Gastrocnemius medialis (tissue), 4 donors: ENCODE results near the gene CDKL5. TPM values are rescaled to one million over a fixed set of nuclear protein-coding genes. Genes with fewer than 3 reads are reported as not detected.

Experiments
- ATAC-seq, 2 donors: fragments of 150-250 bp; one replicate each; pipeline ENCODE4 v1.9.1; 2016
- DNase-seq, 2 donors: peaks; one replicate each; pipeline ENCODE4 v3.0.0-alpha.2; 2019
- H3K27ac ChIP-seq, 4 donors: fragments of 200-600 bp; sonication (generic); 1 replicate in 1 of 4; 2 replicates in 3 of 4; pipeline ENCODE4 v1.5.1; 2016 to 2018; ENCODE audit warnings: mild to moderate bottlenecking in 2 of 4, moderate library complexity in 1 of 4
- H3K27me3 ChIP-seq, 3 donors: fragments of 200-600 bp; sonication (generic) in 2 of 3; 1 replicate in 1 of 3; 2 replicates in 2 of 3; pipeline versions ENCODE4 v1.5.1 to v1.6.0; 2016 to 2019; ENCODE audit warnings: mild to moderate bottlenecking in 1 of 3, moderate library complexity in 1 of 3
- H3K36me3 ChIP-seq, 2 donors: fragments of 200-600 bp; sonication (generic) in 1 of 2; one replicate each; pipeline ENCODE4 v1.5.1; 2017 to 2018
- H3K4me1 ChIP-seq, 2 donors: fragments of 200-600 bp; sonication (generic) in 1 of 2; one replicate each; pipeline ENCODE4 v1.5.1; 2016 to 2017; ENCODE audit warnings: mild to moderate bottlenecking in 2 of 2
- H3K4me3 ChIP-seq, 4 donors: fragments of 200-600 bp; sonication (generic) in 3 of 4; 1 replicate in 1 of 4; 2 replicates in 3 of 4; pipeline ENCODE4 v1.5.1; 2016 to 2019; ENCODE audit warnings: mild to moderate bottlenecking in 2 of 4
- H3K9me3 ChIP-seq, 3 donors: fragments of 200-600 bp; sonication (generic) in 2 of 3; 1 replicate in 1 of 3; 2 replicates in 2 of 3; pipeline ENCODE4 v1.5.1; 2016 to 2019
- POLR2A ChIP-seq, 2 donors: fragments of 450-650 bp; IDR thresholded peaks; one replicate each; pipeline ENCODE4 v1.6.1; 2017; ENCODE audit warnings: antibody characterized with exemption in 2 of 2, mild to moderate bottlenecking in 2 of 2, moderate library complexity in 2 of 2
- in situ Hi-C, 4 donors: fragments of 200-750 bp; cut with MboI; loops; one replicate each; pipeline versions ENCODE4 v1.15.0 to v1.8.0; 2017; ENCODE audit warnings: low sequenced_read_pairs in 4 of 4
- intact Hi-C: fragments of 100-400 bp; cut with DNase I; formaldehyde crosslinking; loops from one replicate; pipeline ENCODE4 v1.15.1; 2023; ENCODE audit warnings: low total_unique reads
- total RNA-seq, 4 donors: library from RNA; depleted of rRNA; stranded (reverse); fragments of >200 nt; gene quantifications; one replicate each; pipeline versions ENCODE4 v1.1.0 to v1.2.3, GENCODE V29; 2016
- TF ChIP-seq, protein P1 (sequence below), 5 experiments: fragments of 450-650 bp in 3 of 5; fragments of 200-600 bp in 2 of 5; sonication (generic) in 2 of 5; IDR thresholded peaks in 4 of 5; conservative IDR thresholded peaks in 1 of 5; 1 replicate in 4 of 5; 2 replicates in 1 of 5; pipeline ENCODE4 v1.5.1; 2016 to 2019; ENCODE audit warnings: antibody characterized with exemption in 5 of 5, mild to moderate bottlenecking in 3 of 5, moderate library complexity in 3 of 5

CDKL5 gene
- total RNA-seq, 4 donors from 2014 or later: 1.5 to 3.0 (median 2.8) TPM

DNA sequence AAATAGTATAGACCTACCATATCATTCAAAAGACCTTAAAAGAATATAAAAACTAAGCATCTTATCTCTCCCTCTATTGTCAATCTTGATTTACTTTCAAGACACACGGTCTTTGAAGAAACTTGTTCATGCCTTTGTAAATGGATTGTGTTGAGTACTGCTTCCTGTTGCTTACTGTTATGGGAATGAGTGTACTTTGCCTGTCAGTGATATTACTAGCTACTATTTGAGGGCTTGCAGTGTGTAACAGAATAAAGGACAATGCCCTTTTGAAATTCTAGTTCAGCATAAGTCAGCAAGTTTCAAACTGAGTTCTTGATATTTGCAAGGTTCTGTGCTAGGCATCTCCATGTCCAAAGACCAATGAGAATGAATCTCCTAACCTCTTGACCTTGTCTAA lies 36.0 kb downstream of the CDKL5 start:
- no peak overlapping the region for H3K4me3 ChIP-seq
- peaks cover 0 to 6% of the 10 kb centered on the region in 2 donors for H3K4me1 ChIP-seq
- intact Hi-C loops (no loop called here), in situ Hi-C loops (no loop called here)
- no peak for DNase-seq
- no peak for ATAC-seq
- no peaks in the 10 kb centered on the region for H3K36me3 ChIP-seq
- H3K27me3 ChIP-seq: no peaks in the 10 kb centered on the region
- no peaks in the 10 kb centered on the region for H3K9me3 ChIP-seq
- TF ChIP-seq, protein P1, sequence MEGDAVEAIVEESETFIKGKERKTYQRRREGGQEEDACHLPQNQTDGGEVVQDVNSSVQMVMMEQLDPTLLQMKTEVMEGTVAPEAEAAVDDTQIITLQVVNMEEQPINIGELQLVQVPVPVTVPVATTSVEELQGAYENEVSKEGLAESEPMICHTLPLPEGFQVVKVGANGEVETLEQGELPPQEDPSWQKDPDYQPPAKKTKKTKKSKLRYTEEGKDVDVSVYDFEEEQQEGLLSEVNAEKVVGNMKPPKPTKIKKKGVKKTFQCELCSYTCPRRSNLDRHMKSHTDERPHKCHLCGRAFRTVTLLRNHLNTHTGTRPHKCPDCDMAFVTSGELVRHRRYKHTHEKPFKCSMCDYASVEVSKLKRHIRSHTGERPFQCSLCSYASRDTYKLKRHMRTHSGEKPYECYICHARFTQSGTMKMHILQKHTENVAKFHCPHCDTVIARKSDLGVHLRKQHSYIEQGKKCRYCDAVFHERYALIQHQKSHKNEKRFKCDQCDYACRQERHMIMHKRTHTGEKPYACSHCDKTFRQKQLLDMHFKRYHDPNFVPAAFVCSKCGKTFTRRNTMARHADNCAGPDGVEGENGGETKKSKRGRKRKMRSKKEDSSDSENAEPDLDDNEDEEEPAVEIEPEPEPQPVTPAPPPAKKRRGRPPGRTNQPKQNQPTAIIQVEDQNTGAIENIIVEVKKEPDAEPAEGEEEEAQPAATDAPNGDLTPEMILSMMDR (IDR thresholded peaks at IDR 0.05 in 4 of 5, conservative IDR thresholded peaks at IDR 0.05 in 1 of 5): no peak
- no peak for TF ChIP-seq POLR2A (IDR thresholded peaks at IDR 0.05)
- no peak overlapping the region for H3K27ac ChIP-seq

- H3K27ac ChIP-seq: no peak overlapping the region
- no peak overlapping the region for H3K4me3 ChIP-seq
- no peaks in the 10 kb centered on the region for H3K27me3 ChIP-seq
- TF ChIP-seq POLR2A (IDR thresholded peaks at IDR 0.05): no peak
- TF ChIP-seq, protein P1 (IDR thresholded peaks at IDR 0.05 in 4 of 5, conservative IDR thresholded peaks at IDR 0.05 in 1 of 5): no peak
- DNase-seq (no peak), ATAC-seq (no peak)
- no peaks in the 10 kb centered on the region for H3K9me3 ChIP-seq
- intact Hi-C loops (no loop called here), in situ Hi-C loops (no loop called here)
- H3K4me1 ChIP-seq: peaks cover 0 to 6% of the 10 kb centered on the region in 2 donors
- no peaks in the 10 kb centered on the region for H3K36me3 ChIP-seq
These were observed 39.1 kb downstream of the CDKL5 start for GRCh38 chrX:18464499-18464898.

- Histone ChIP-seq H3K27ac (no peak overlapping the region), H3K4me3 (no peak overlapping the region), H3K36me3 (no peaks in the 10 kb centered on the region), H3K27me3 (no peaks in the 10 kb centered on the region), H3K4me1 (peaks cover 0 to 6% of the 10 kb centered on the region in 2 donors), H3K9me3 (no peaks in the 10 kb centered on the region)
- intact Hi-C loops (no loop called here), in situ Hi-C loops (no loop called here)
- no peak for ATAC-seq
- DNase-seq: no peak
- TF ChIP-seq POLR2A (IDR thresholded peaks at IDR 0.05): no peak
- TF ChIP-seq, protein P1 (IDR thresholded peaks at IDR 0.05 in 4 of 5, conservative IDR thresholded peaks at IDR 0.05 in 1 of 5): no peak
These were observed 39.6 kb downstream of the CDKL5 start for GRCh38 chrX:18465051-18465450.

DNA sequence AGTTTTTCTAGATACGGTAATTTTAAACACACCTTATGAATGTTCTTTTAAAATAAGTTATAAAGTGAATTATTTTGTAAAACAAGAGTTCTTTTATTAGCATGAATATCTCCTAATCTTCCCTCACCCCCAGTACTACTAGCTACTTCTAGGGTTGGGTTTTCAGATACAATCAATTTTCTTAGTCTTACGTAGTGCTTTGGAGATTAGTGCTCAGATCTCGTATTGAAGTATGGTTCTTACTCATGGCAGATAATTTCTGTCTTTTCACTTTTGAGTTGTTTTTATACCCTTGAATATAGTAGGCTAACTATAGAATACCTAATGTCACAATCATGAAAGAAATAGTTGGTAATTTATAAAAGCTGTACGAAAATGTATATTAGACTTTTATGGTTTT lies 43.2 kb downstream of the CDKL5 start:
- DNase-seq (no peak), ATAC-seq (no peak)
- Histone ChIP-seq H3K9me3 (no peaks in the 10 kb centered on the region), H3K4me1 (peaks cover 0 to 6% of the 10 kb centered on the region in 2 donors), H3K27ac (no peak overlapping the region), H3K36me3 (no peaks in the 10 kb centered on the region), H3K27me3 (no peaks in the 10 kb centered on the region), H3K4me3 (no peak overlapping the region)
- intact Hi-C loops (no loop called here), in situ Hi-C loops (no loop called here)
- TF ChIP-seq, protein P1 (IDR thresholded peaks at IDR 0.05 in 4 of 5, conservative IDR thresholded peaks at IDR 0.05 in 1 of 5): no peak
- no peak for TF ChIP-seq POLR2A (IDR thresholded peaks at IDR 0.05)

- intact Hi-C loops: no loop called here
- TF ChIP-seq, protein P1 (IDR thresholded peaks at IDR 0.05 in 4 of 5, conservative IDR thresholded peaks at IDR 0.05 in 1 of 5): no peak
- no peak for TF ChIP-seq POLR2A (IDR thresholded peaks at IDR 0.05)
These were observed 45.9 kb downstream of the CDKL5 start for GRCh38 chrX:18471296-18471695.

More at GRCh38 chrX:18471296-18471695, 45.9 kb downstream of the CDKL5 start:
- no peak for DNase-seq
- Histone ChIP-seq H3K27ac (no peak overlapping the region), H3K27me3 (no peaks in the 10 kb centered on the region), H3K36me3 (no peaks in the 10 kb centered on the region), H3K4me1 (no peaks in the 10 kb centered on the region), H3K4me3 (no peak overlapping the region), H3K9me3 (no peaks in the 10 kb centered on the region)
- no peak for ATAC-seq
- in situ Hi-C loops: no loop called here
